ENCODE results near the gene ENTPD8.
"Not testable (repeated sequence)": the region's sequence is repeated elsewhere in the genome, so short reads cannot be mapped to it uniquely, and the experiment has no call there.

The ENTPD8 gene

GRCh38 chr9:137390553-137391410 is 50.4 kb downstream of the ENTPD8 start:
- no peak for DNase-seq

- DNase-seq = no peak
Observed at GRCh38 chr9:137389428-137389746, 51.8 kb downstream of the ENTPD8 start.

- DNase-seq = no peak
Observed at GRCh38 chr9:137388589-137389427, 52.3 kb downstream of the ENTPD8 start.

- no peak for DNase-seq
Observed at GRCh38 chr9:137387891-137388560, 53.1 kb downstream of the ENTPD8 start.

GRCh38 chr9:137387114-137387890 is 53.9 kb downstream of the ENTPD8 start:
- DNase-seq = no peak

- not testable (repeated sequence) for DNase-seq
Observed at GRCh38 chr9:137386507-137387113, 54.5 kb downstream of the ENTPD8 start.

- no peak for DNase-seq
Observed at GRCh38 chr9:137385061-137385655, 56.0 kb downstream of the ENTPD8 start.
